ENCODE data around the gene SSBP3. TPM values are rescaled to one million over a fixed set of nuclear protein-coding genes. Genes with fewer than 3 reads are reported as not detected.

The SSBP3 gene
- total RNA-seq, 4 donors from 2014 or later, result 32.8 to 63.4 (median 47.4) TPM

- H3K27ac ChIP-seq (replicated peaks in 1 of 4), result no peak overlapping the region
- H3K9me3 ChIP-seq, result no peaks in the 10 kb centered on the region
- H3K4me1 ChIP-seq, result peaks cover 19 to 34% (median 27%) of the 10 kb centered on the region in 4 donors
- H3K27me3 ChIP-seq, result no peaks in the 10 kb centered on the region
- WGBS, result 100% methylated on average over 5 of the region's 7 CpGs
- TF ChIP-seq POLR2A (IDR thresholded peaks at IDR 0.05; ENCODE audit: low read depth) (no peak), EP300 (IDR thresholded peaks at IDR 0.05) (no peak), POLR2AphosphoS5 (IDR thresholded peaks at IDR 0.05) (no peak), CTCF (IDR thresholded peaks at IDR 0.05) (no peak)
- no peak overlapping the region for H3K4me3 ChIP-seq
- intact Hi-C loops (cut with DNase I), result no loop called here
- DNase-seq (ENCODE audit: extremely low spot score), result no peak
- peaks cover 20 to 50% (median 35%) of the 10 kb centered on the region in 4 donors for H3K36me3 ChIP-seq
These were observed 184.2 kb downstream of the SSBP3 start for GRCh38 chr1:54221867-54222484.

GRCh38 chr1:54221113-54221834 is 184.9 kb downstream of the SSBP3 start:
- DNase-seq (ENCODE audit: extremely low spot score), result no peak
- TF ChIP-seq POLR2A (IDR thresholded peaks at IDR 0.05; ENCODE audit: low read depth), result no peak
- TF ChIP-seq POLR2AphosphoS5 (IDR thresholded peaks at IDR 0.05), result no peak
- TF ChIP-seq CTCF (IDR thresholded peaks at IDR 0.05), result no peak
- TF ChIP-seq EP300 (IDR thresholded peaks at IDR 0.05), result no peak
- H3K9me3 ChIP-seq, result no peaks in the 10 kb centered on the region
- intact Hi-C loops (cut with DNase I), result no loop called here
- H3K4me3 ChIP-seq, result no peak overlapping the region
- peak overlapping the region in 2 of 4 donors; percentile 58 to 76 for H3K27ac ChIP-seq (replicated peaks in 1 of 4)
- WGBS, result 91% methylated on average over 11 of the region's 12 CpGs
- H3K27me3 ChIP-seq, result no peaks in the 10 kb centered on the region
- peaks cover 19 to 31% (median 26%) of the 10 kb centered on the region in 4 donors for H3K4me1 ChIP-seq
- peaks cover 27 to 56% (median 42%) of the 10 kb centered on the region in 4 donors for H3K36me3 ChIP-seq

GRCh38 chr1:54220004-54220811 is 186.0 kb downstream of the SSBP3 start:
- WGBS, result 36% methylated on average over 11 of the region's 18 CpGs
- intact Hi-C loops (cut with DNase I), result no loop called here
- peaks cover 19 to 31% (median 26%) of the 10 kb centered on the region in 4 donors for H3K4me1 ChIP-seq
- peak overlapping the region in 1 of 4 donors; percentile 9 for H3K4me3 ChIP-seq
- no peak for DNase-seq (ENCODE audit: extremely low spot score)
- H3K27me3 ChIP-seq, result no peaks in the 10 kb centered on the region
- H3K36me3 ChIP-seq, result peaks cover 38 to 56% (median 46%) of the 10 kb centered on the region in 4 donors
- no peaks in the 10 kb centered on the region for H3K9me3 ChIP-seq
- H3K27ac ChIP-seq (replicated peaks in 1 of 4), result peak overlapping the region; percentile 23 to 76 (median 63)
- TF ChIP-seq CTCF (IDR thresholded peaks at IDR 0.05) (no peak), POLR2AphosphoS5 (IDR thresholded peaks at IDR 0.05) (no peak), EP300 (IDR thresholded peaks at IDR 0.05) (no peak), POLR2A (IDR thresholded peaks at IDR 0.05; ENCODE audit: low read depth) (no peak)

GRCh38 chr1:54219688-54220003 is 186.5 kb downstream of the SSBP3 start:
- Histone ChIP-seq H3K9me3 (no peaks in the 10 kb centered on the region), H3K27me3 (no peaks in the 10 kb centered on the region), H3K4me1 (peaks cover 19 to 31% (median 26%) of the 10 kb centered on the region in 4 donors), H3K27ac (replicated peaks in 1 of 4) (peak overlapping the region; percentile 49 to 76 (median 60)), H3K36me3 (peaks cover 43 to 57% (median 51%) of the 10 kb centered on the region in 4 donors), H3K4me3 (no peak overlapping the region)
- WGBS, result 39% methylated on average over 3 of the region's 3 CpGs
- DNase-seq (ENCODE audit: extremely low spot score), result no peak
- intact Hi-C loops (cut with DNase I), result no loop called here
- no peak for TF ChIP-seq EP300 (IDR thresholded peaks at IDR 0.05)
- TF ChIP-seq CTCF (IDR thresholded peaks at IDR 0.05), result no peak
- no peak for TF ChIP-seq POLR2A (IDR thresholded peaks at IDR 0.05; ENCODE audit: low read depth)
- TF ChIP-seq POLR2AphosphoS5 (IDR thresholded peaks at IDR 0.05), result no peak
